ENCODE measurements around the gene RPS6KA1. TPM values are rescaled to one million over a fixed set of nuclear protein-coding genes. Genes with fewer than 3 reads are reported as not detected.
"Not testable (repeated sequence)": the region's sequence is repeated elsewhere in the genome, so short reads cannot be mapped to it uniquely, and the experiment has no call there.

The RPS6KA1 gene
- total and polyA plus RNA-seq, 8 donors = 19.9 to 104 (median 26.0) TPM

GRCh38 chr1:26493267-26493666 lies 36.3 kb upstream of the RPS6KA1 start:
- DNase-seq = no peak
- no peak for TF ChIP-seq CTCF (IDR thresholded peaks at IDR 0.05)
- no peaks in the 10 kb centered on the region for H3K4me1 ChIP-seq
- intact Hi-C loops (cut with DNase I) = no loop called here
- no peaks in the 10 kb centered on the region for H3K9me3 ChIP-seq
- H3K27ac ChIP-seq = no peak overlapping the region
- ATAC-seq = no peak
- H3K36me3 ChIP-seq = no peaks in the 10 kb centered on the region
- H3K4me3 ChIP-seq = no peak overlapping the region
- H3K27me3 ChIP-seq = no peaks in the 10 kb centered on the region

GRCh38 chr1:26493938-26494337 lies 35.6 kb upstream of the RPS6KA1 start:
- H3K27ac ChIP-seq = no peak overlapping the region
- ATAC-seq = no peak
- TF ChIP-seq CTCF (IDR thresholded peaks at IDR 0.05) = no peak
- no peaks in the 10 kb centered on the region for H3K9me3 ChIP-seq
- H3K27me3 ChIP-seq = no peaks in the 10 kb centered on the region
- H3K4me1 ChIP-seq = no peaks in the 10 kb centered on the region
- no peak overlapping the region for H3K4me3 ChIP-seq
- intact Hi-C loops (cut with DNase I) = no loop called here
- no peaks in the 10 kb centered on the region for H3K36me3 ChIP-seq
- no peak for DNase-seq

GRCh38 chr1:26496861-26497260 lies 32.7 kb upstream of the RPS6KA1 start:
- no peak for TF ChIP-seq CTCF (IDR thresholded peaks at IDR 0.05)
- DNase-seq (peak in 2 of 4 donors; percentile 69 to 91), ATAC-seq (no peak)

GRCh38 chr1:26498894-26499293 lies 30.7 kb upstream of the RPS6KA1 start:
- no peaks in the 10 kb centered on the region for H3K27me3 ChIP-seq
- no peaks in the 10 kb centered on the region for H3K36me3 ChIP-seq
- peaks cover 0 to 19% of the 10 kb centered on the region in 2 donors for H3K4me1 ChIP-seq
- DNase-seq = no peak
- H3K27ac ChIP-seq = no peak overlapping the region
- H3K9me3 ChIP-seq = no peaks in the 10 kb centered on the region
- no peak for TF ChIP-seq CTCF (IDR thresholded peaks at IDR 0.05)
- intact Hi-C loops (cut with DNase I) = no loop called here
- ATAC-seq = no peak
- no peak overlapping the region for H3K4me3 ChIP-seq

More at GRCh38 chr1:26496861-26497260, 32.7 kb upstream of the RPS6KA1 start:
- Histone ChIP-seq H3K27me3 (no peaks in the 10 kb centered on the region), H3K9me3 (no peaks in the 10 kb centered on the region), H3K4me3 (no peak overlapping the region), H3K27ac (no peak overlapping the region), H3K36me3 (no peaks in the 10 kb centered on the region), H3K4me1 (peaks cover 0 to 15% of the 10 kb centered on the region in 2 donors)
- intact Hi-C loops (cut with DNase I) = no loop called here

GRCh38 chr1:26500488-26501175 lies 28.9 kb upstream of the RPS6KA1 start:
- peak; percentile 86 to 99 (median 90) for DNase-seq
- H3K27ac ChIP-seq = peak overlapping the region; percentile 95
- TF ChIP-seq CTCF (IDR thresholded peaks at IDR 0.05) = no peak
- H3K36me3 ChIP-seq = no peaks in the 10 kb centered on the region
- intact Hi-C loops (cut with DNase I) = no loop called here
- peak; percentile 93 for ATAC-seq
- H3K4me3 ChIP-seq = peak overlapping the region; percentile 60 to 82
- no peaks in the 10 kb centered on the region for H3K27me3 ChIP-seq
- peaks cover 0 to 19% of the 10 kb centered on the region in 2 donors for H3K4me1 ChIP-seq
- no peaks in the 10 kb centered on the region for H3K9me3 ChIP-seq

- H3K27me3 ChIP-seq; intact Hi-C loops (cut with DNase I); H3K4me3 ChIP-seq; H3K4me1 ChIP-seq; DNase-seq; H3K9me3 ChIP-seq; H3K36me3 ChIP-seq: not testable (repeated sequence)
- peak; percentile 91 for ATAC-seq
- peak overlapping the region in 1 of 2 donors; percentile 18 for H3K27ac ChIP-seq
Observed at GRCh38 chr1:26510711-26511110, 18.9 kb upstream of the RPS6KA1 start.

- DNase-seq; H3K4me1 ChIP-seq; H3K27ac ChIP-seq; intact Hi-C loops (cut with DNase I); H3K27me3 ChIP-seq; H3K4me3 ChIP-seq; H3K9me3 ChIP-seq; H3K36me3 ChIP-seq; ATAC-seq: not testable (repeated sequence)
Observed at GRCh38 chr1:26515836-26516235, 13.7 kb upstream of the RPS6KA1 start.

Data from left lung (tissue), 10 donors.